ENCODE results near the gene NR3C1.
"Not testable (repeated sequence)": the region's sequence is repeated elsewhere in the genome, so short reads cannot be mapped to it uniquely, and the experiment has no call there.

The NR3C1 gene

DNA sequence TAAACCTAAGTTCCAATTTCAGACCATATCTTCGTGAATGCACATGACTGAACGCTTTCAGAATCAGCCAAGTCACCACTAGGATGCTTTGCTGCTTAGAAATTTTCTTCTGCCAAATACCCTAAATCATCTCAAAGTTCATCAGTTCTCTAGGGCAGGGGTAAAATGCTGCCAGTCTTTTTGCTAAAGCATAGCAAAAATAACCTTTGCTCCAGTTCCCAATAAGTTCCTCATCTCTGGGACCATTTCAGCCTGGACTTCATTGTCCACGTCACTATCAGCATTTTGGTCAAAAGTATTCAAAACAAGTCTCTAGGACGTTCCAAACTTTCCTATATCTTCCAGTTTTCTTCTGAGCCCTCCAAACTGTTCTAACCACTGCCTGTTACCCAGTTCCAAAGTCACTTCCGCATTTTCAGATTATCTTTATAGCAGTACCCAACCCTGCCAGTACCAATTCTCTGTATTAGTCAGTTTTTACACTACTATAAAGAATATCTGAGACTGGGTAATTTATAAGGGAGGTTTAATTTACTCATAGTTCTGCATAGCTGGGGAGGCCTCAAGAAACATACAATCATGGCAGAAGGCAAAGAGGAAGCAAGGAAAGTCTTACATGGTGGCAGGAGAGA, 74.8 kb downstream of the NR3C1 start:
- DNase-seq: no peak

DNA sequence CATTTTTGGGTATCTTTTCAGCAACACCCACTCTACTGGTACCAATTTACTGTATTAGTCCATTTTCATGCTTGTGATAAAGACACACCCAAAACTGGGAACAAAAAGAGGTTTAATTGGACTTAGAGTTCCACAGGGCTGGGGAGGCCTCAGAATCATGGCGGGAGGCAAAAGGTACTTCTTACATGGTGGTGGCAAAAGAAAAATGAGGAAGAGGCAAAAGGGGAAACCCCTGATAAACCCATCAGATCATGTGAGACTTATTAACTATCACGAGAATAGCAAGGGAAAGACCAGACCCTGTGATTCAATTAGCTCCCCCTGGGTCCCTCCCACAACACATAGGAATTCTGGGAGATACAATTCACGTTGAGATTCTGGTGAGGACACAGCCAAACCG, 78.4 kb downstream of the NR3C1 start:
- DNase-seq: not testable (repeated sequence)

DNA sequence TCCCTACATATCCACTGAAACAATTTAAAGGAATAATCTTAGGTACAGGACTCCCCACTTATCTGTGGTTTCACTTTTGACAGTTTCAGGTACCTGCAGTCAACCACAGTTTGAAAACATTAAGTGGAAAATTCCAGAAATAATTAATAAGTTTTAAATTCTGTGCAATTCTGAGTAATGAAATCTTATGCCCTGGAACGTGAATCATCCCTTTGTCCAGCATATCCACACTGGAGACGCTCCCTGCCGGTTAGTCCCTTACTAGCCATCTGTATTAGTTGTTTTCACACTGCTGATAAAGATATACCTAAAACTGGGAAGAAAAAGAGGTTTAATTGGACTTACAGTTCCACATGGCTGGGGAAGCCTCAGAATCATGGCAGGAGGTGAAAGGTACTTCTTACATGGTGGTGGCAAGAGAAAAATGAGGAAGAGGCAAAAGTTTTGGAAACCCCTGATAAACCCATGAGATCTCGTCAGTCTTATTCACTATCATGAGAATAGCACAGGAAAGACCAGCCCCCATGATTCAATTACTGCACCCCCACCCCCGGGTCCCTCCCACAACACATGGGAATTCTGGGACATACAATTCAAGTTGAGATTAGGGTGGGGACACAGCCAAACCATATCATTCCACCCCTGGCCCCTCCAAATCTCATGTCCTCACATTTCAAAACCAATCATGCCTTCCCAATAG, 80.4 kb downstream of the NR3C1 start:
- DNase-seq: not testable (repeated sequence)

DNA sequence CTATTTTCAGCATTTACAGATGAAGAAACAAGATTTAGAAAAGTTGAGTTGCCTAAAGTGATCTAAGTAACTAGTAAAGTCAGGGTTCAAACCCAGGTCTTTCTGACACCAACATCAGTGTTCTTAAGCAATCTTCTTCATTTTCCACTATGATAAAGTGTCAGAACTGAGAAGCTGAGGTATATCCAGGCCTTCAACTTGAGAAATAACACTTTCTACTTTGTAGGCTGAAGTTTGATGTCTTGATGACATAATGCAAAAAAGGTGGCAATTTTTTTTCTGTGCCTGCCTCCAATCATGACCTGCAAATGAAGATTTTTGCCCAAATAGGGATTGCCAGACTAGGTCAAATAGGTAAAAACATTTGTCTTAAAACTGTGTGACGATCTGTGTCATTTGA, 81.3 kb downstream of the NR3C1 start:
- no peak for DNase-seq

DNA sequence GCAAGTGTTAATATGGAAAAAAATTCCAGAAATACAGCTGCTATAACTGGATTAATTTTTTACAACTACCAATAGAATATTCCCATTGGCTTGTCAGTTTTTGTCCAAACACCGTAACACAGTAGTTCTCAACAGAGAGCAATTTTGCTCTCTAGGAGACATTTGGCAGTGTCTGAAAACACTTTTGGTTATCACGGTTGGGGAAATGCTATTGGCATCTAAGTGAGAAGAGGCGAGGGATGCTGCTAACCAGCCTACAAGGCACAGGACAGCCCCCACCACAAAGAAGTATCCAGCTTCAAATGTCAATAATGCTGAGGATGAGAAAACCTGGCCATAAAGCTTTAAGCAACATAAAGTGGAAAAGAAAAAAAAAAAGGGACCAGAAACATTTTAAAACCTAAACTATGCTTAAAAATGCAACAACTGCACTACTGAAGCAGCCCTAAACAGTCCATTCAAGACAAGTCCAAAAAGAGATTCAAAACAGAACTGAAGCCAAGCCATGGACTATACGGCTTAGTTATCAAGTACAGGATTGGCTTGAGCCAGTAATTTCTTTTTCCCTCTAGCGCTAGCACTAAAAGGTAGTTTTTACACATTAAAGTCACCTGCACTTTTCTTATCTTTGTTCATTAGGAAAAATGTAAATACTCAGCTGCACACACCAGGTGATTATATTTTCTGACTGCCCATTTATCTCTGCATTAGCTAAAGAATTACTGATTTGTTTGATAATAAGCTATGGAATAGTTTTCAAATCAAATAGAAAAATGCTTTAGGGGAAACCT, 83.9 kb downstream of the NR3C1 start:
- no peak for DNase-seq

DNA sequence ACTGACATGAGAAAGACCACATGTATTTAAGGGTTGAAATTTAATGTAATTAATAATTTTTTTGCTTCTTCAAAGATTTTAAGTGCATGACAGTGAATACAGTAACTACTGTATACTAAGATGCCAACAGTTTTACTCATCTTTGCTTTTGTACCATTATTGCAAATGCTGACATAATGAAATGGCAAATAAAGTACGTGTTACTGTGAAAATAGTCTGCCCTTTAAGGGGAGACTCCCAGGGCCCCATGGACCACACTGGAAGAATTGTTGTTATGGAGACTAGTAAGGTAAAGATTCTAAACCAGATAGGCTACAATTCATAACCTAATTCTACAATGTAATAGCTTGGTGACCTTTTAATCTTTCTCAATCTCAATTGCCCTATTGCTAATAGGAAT, 84.7 kb downstream of the NR3C1 start:
- DNase-seq: peak; percentile 15

DNA sequence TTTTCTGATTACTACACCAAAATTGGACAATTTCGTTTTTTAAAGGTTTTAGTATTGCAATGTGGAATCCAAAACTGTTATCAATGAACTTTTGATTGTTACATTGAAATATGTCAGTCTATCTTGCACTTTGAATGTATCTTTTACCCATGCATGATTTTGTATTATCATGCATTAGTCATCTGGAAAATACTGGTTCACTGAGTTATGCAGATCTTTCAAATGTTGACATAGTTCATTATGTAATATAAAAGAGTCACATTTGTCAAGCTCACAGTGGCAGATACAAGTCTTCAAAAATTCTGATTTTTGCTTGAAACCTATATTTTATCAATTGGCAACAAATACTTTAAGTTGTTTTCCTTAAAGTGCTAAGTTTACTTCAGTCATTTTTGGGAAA, 85.2 kb downstream of the NR3C1 start:
- DNase-seq: no peak

DNA sequence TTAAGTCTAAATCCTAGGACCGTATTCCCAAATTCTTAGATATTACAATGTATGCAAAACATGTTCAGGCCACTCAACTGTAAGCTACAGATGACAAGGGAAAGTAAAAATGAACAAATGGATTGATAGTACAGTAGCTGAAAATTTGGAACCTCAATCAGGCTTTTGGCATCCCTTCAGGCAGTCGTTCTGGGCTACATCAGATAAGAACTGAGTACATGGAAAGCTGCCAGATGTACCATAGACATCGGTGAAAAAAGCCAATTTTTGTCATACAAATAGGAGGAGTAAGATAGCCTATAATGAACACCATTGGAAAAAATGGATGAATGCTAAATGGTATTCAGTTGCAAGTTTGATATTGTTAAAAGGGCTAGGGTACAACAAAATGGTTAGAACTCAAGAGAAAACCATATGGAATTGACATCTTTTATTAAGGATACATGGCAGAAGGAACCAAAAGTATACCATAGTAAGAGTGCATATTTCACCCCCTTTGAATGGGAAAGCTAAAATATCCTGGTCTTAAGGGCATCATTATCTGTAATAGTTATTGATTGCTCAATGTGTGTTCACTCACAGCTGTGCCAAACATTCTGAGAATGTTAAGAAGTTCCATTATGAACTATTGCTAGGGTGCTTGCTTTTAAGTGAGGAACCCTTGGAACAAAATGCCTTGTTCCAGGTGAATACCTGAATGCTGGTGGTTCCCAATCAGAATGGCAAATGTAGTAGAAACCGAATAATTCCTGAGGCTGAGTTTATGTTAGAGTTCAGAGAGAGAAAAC, 86.4 kb downstream of the NR3C1 start:
- peak; percentile 39 for DNase-seq

DNA sequence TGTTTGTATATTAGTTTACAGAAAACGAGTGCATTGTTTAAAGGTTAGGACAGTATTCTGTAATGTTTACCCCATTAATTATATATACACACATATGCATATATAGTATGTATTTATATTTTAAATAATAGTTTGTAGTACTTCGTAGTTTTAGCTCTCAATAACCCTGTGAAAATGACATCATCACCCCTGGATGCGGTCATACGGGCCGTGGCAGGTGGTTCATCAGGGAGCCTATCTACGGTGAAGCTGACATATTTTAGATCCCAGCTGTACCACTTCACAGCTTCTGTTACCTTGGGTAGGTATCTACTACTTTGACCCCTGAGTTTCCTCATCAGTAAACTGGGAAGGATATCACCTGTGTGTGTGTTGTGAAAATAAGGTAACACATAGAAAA, 87.1 kb downstream of the NR3C1 start:
- no peak for DNase-seq

DNA sequence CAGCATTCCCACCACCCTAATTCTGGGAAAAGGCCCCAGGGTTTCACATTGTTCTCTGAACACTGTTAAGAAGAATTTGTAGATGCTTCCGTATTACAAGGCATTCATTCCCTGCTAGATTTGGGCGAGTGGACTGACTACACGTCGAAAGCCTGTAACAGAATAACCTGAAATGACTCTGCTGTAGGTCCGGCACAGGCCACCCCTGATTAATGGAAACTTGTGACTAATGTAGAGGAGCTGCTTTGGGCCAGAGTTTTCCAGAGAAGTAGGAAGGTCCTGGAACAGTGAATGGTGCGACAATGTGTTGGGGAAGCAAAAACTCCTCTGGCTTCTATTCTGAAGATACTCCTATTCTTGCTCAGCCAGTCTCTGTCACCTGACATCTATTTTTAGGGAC, 87.6 kb downstream of the NR3C1 start:
- no peak for DNase-seq

DNA sequence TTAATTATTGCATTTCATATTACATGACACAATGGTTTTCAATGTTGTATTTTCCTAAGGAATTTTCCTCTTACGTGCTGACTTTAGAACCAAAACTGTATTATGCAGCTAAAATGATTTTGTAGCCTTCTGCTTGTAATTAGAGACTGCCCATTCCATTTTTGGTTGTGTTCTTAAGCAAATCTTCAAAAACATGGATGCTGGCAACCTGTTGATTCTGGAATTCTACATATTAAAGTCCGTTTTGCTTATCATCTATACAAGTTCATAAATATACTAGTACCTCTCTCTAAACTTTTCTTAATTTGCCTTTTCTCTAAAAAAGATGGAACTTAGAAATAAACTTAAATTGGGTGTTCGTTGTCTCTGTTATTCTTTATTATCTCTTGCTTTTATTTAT, 88.3 kb downstream of the NR3C1 start:
- DNase-seq: no peak

DNA sequence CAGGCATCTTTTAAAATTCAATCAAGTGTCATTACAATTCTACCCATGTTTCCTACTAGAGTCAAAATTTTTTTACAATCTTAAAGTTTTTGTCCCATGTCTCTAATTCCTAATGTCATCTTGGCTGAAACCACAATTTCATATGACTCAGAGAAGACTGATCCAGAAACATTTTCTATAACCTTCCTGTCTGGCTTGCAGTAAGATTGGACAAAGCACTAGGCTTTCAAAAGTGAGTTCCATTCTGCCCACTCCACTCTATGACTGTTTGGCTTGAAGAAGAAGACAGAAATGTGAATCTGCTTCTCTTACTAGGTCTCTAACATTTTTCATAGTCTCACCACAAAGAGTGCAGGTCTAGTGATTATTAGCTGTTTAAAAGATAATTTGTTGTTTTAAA, 88.8 kb downstream of the NR3C1 start:
- DNase-seq: no peak

DNA sequence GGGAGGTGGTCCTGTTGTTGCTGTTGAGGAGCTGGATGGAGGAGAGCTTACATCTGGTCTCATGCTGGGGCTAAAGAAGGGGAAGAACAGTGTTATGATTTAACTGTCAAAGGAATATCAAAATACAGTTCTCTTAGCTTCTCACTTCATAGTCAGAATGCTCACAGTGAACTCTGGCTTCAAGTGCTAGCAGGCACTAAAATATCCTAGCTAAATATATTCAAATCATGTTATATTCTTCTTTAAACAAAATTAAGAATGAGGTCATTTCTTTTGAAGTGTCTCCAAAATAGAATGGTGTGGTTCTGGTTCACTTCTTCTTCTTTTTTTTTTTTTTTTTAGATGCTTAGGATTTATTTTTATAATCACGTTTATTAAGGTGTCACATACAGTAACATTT, 89.4 kb downstream of the NR3C1 start:
- DNase-seq: peak; percentile 24

DNA sequence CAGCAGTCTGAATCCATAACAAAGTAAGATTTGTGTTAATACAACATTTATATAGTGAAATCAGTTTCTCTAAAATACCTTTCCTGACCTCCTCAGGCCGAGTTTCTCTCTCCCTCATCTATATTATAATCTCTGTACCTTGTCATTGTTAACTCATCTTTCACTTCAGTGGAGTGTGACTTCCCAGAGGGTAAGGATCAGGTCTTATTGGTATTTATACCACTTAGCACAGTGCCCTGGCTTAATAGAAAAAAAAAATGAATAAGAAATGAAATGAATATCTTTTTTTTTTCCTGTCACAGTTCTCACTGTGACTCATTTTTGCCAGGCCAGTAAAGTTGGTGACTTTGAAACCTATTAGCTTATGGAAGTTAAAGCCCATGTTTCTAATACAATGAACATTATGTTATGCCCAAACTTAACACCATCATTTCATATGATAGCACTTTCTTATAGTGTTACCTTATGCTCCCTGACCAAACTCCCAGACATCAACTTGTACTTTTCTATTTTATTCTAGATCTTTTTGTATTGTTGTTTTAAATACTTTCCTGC, 90.1 kb downstream of the NR3C1 start:
- no peak for DNase-seq

DNA sequence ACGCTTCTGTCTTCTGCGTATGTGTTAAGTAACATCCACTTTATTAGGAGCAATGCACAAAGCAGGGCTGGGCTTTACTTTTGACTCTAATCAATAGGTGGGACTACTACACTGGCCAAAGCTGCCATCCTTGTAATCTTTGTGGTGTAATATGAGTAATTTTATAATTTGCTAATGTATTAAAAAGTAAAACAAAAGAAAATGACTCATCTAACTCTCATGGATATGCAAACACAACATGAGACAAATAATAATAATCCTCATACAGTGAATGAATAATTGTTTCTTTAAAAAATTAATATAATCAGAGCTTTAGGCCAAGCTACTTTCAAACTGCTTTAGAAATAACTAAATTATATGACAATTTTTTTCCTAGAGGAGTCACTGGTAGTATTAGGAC, 90.7 kb downstream of the NR3C1 start:
- no peak for DNase-seq

DNA sequence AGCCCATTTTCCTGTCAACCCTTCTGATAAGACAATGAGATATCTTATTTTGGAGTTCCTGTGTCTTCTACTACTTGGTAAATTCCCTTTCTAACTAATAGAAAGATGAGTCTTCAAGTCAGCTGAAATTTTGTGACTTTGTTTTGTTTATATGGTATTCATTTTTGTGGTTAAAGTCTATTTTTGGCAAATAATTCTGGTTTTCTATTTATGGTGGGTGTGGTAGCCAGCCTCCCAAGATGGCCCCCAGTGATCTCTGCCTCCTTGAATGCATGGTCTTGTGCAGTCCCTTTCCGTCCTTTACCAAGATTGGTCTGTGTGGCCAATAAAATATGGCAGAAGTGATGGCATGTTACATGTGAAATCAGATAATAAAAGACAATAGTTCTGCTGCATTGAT, 91.5 kb downstream of the NR3C1 start:
- no peak for DNase-seq

DNA sequence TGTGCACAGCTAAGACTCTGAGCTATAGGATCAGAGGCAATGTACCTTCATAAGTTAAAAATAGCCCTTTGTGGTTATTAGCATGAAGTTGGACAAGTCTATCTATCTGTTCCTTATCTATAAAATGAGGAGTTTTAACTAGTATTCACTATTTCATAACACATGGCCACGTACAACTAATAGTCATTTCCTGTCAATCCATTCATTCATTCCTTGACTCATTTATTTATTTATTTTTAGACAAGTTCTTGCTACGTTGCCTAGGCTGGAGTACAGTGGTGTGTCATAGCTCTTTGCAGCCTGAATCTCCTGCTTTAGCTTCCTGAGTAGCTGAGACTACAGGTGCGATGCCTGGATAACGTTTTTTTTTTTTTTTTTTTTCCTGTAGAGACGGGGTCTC, 92.1 kb downstream of the NR3C1 start:
- DNase-seq: no peak

DNA sequence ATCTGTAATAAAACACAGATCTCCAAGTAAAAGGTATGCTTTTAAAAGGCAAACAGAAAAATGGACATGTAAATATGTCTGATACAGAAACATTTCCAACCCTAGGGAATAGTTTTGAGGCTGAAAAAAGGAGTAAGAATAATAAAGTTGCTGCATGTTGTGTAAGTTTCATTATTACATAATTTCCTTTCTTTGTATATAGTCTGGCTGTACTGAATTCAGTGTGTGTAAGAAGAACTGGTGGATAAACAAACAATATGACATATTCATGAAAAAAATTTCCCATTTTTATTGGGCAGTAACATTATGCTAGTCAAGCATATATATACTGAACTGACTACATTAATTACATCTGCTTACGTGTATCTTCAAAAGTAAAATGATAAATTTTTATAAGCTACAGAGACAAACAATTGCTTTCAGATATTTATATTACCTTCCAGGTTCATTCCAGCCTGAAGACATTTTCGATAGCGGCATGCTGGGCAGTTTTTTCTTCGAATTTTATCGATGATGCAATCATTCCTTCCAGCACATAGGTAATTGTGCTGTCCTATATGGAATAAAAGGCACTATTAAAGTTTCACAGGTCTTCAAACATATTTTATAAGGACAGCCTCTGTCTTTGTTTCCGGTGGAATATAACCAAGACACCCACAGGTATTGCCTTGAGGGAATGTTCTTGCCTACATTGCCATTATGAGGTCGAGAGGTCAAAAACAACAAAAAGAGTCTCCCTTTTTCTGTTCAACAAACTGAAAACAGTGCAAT, 93.6 kb downstream of the NR3C1 start:
- peak; percentile 63 for DNase-seq

DNA sequence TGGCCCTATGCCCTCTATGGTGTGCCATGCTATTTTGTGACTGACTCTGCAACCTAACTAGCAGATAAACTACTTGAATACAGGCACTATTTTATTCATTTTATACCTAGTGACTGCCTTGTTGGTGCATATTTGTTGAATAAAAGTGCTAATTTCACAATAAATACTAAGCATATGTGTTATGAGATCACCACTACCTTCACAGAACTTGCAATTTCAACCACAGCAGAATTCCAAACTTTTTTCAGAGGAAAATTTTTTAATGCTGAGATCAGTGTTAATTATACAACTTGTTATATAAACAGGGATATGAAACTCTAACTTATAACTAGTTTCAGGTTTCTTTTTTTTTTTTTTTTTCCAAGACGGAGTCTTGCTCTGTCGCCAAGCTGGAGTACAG, 94.8 kb downstream of the NR3C1 start:
- DNase-seq: no peak

DNA sequence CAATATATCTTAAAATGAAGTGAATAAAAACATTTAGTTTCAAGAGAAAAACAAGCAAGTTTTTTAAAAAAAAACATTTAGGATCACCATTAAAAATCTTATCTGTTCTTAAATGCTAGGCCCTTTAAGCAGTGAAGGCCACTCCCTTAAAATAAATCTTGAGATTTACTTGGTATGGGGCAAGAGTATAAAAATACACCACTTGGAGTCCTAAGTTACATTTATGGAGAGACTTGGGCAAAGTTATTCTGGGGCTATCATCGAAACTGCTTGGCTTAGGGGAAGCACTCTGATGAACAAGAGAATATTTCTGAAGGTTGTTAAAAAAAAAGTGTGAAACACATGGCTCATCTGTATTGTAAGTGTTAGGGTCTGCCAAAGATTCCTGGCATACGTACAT, 97.4 kb downstream of the NR3C1 start:
- no peak for DNase-seq

DNA sequence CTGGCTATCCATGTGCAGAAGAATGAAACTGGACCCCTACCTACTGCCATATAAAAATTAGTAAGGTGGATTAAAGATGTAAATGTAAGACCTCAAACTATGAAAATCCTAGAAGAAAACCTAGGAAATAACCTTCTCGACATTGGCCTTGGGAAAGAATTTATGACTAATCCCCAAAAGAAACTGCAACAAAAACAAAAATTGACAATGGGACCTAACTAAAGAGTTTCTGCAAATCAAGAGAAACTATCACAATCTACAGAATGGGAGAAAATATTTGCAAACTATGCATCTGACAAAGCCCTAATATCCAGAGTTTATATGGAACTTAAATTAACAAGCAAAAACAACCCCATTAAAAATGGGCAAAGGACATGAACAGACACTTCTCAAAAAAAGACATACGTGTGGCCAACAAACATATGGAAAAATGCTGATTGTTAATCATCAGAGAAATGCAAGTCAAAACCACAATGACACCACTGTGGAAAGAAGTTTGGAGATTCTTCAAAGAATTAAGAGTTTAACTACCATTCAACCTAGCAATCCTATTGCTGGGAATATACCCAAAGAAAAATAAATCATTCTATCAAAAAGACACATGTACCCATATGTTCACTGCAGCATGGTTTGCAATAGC, 98.5 kb downstream of the NR3C1 start:
- DNase-seq: no peak

Measured in NCI-H69 (cell line).